Renal cortex interstitium (tissue), 11 donors: ENCODE measurements around the gene XPO4. TPM values are rescaled to one million over a fixed set of nuclear protein-coding genes. Genes with fewer than 3 reads are reported as not detected.
A peak's percentile ranks its signal among the peaks of the same experiment; 100 is the strongest.

Source experiments
- DNase-seq, 11 donors: peaks; one replicate each; pipeline ENCODE4 v3.0.0-alpha.2; 2013; ENCODE audit warnings: low read depth in 9 of 11, low spot score in 4 of 11; ENCODE audit errors: extremely low read depth in 1 of 11
- polyA plus RNA-seq, 3 donors: library from polyadenylated mRNA; unstranded; fragments of 120-200 nt; gene quantifications; one replicate each; pipeline ENCODE4 v1.2.1, GENCODE V29; 2013; ENCODE audit not compliant: insufficient read length in 3 of 3

XPO4 gene
- polyA plus RNA-seq, 3 donors, result 18.9 to 20.7 (median 19.8) TPM

DNA sequence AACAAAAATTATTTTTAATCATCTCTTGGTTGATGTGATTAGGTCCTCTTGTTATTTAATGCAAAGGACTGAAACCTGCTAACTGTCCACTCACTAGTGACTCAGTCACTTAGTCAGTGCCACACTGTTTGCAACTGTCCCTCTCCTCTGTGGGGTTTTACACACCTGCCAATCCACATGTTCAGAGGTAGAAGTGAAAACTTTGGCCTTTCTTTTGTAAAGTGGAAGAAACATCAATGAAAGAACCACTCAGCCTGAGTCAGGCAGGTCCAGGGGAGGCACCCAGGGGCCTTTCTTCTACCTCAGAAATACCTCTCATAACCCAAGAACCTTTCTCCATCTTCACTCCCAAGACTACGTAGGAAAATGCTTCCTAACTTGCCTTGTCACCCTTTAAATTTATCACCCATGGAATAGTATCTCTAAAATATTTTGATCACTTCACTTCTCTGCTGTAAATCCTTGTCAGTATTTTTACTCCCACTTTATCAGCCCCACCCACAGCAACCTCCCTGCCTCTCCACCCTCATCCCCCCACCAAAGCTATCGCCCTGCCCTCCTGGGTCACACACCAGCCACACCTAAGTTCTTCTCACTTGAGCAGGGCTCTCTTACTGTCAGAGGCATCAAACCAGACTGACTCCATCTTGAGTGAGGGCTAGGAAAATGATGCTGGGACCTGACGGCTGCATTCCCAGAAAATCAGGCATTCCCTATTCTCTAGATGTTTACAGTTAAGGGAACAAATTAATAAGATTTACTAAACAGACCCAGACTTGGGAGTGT, 99.2 kb downstream of the XPO4 start:
- DNase-seq, result no peak

DNA sequence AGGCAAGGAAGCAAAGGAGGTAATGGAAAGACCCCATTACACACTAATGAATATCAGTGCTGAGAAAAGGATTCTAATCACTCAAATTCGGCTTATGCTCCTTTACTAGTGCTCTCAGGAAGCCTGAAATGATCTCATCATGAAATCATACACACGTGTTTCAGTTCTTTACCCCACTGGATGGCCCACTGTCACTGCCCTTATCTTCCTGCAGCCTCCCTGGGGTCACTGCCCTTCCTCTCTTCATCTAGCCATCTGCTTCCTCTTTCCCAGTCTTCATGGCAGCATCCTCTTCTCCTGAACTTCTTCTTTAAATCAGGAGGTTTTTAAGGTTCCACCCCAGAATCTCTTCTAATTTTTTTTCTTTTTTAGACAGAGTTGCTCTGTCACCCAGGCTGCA, 100.8 kb downstream of the XPO4 start:
- DNase-seq, result no peak

DNA sequence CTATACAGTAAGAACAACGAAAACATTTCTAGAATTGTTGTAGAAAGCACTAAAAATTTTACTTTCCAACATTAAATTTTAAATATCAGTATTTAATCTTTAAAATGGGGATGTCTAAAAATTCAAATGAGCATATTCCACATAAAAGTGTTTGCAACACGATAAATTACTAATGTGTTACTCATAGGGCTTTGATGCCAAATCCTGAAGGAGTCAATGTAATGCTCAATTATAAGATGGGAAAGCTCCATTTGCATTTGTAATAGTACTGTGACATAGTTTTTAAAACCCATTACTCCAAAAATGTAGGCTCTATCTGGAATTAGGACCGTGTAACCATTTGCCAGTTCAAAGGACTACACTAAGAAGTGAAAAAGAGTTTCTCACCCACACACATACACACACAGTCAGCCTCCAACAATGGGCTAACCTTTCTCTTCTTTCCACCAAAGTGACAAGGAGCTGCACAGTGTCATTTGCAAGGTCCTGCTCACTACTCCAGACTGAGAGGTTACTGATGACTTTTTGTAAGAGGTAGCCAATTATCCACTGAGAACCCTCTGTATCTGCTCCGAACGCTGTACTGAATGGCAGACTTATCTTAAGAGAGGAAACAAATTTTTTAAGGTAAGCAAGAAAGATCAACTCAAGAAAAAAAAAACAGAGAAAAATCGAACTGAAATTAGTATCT, 102.7 kb downstream of the XPO4 start:
- no peak for DNase-seq

DNA sequence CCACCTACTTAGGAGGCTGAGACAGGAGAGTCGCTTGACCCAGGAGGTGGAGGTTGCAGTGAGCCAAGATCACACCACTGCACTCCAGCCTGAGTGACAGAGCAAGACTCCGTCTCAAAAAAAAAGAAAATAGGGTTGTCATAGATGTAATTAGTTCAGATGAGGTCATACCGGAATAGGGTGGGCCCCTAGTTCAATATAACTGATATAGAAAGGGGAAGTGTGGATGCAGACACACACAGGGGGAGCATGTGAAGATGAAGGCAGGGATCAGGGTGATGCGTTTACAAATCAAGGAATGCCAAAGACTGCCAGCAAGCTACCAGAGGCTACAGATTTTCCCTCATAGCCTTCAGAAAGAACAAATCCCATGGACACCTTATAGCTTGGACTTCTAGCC, 104.5 kb downstream of the XPO4 start:
- no peak for DNase-seq

DNA sequence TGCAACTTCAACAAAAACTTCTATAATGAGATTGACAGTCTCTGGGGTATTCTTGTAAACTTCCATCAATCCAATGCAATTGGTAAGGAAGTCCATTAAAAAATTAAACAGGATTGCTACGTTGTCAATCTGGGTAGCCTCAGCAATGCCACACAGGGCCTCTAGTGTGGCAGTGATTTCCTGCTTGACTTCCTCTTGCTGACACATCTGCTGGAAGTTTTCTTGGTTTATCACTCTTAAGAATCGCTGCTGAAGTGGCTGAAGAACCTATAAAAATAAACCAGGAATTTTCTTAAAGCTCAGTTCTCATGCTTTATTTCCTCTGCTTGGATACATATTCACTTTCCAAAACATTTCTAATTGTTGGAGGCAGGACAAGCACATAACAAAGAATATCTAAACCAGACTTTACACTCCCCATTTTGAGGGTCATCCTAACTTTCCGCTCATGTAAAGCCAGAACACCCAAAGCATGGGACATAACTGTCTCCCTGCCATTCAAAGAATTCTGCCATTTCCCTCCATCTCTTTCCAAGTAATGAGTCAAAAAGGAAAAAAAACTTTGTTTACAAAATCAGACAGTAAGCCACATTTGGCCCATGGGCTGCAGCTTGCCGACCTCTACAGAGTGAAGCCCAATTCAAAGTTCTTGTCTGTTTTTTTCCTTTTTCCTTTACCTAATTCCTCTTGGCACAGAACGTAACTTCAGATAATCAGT, 105.6 kb downstream of the XPO4 start:
- DNase-seq, result no peak

DNA sequence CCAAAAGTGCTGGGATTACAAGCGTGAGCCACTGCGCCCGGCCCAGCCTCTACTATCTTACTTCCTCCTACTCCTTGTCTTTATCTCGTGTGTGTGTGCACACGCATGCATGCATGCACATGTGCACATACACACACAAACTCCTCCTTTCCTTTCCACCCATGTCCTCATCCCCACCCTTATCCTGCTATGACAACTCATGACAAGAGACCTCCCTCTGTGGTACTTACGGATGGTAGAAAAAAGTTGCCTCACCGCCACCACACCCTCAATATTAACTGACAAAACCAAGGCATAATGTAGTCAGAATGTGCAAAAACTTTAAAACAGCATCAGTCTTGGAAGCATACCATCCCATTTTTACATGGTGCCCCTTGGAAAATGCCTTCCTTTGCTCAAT, 112.9 kb downstream of the XPO4 start:
- no peak for DNase-seq

DNA sequence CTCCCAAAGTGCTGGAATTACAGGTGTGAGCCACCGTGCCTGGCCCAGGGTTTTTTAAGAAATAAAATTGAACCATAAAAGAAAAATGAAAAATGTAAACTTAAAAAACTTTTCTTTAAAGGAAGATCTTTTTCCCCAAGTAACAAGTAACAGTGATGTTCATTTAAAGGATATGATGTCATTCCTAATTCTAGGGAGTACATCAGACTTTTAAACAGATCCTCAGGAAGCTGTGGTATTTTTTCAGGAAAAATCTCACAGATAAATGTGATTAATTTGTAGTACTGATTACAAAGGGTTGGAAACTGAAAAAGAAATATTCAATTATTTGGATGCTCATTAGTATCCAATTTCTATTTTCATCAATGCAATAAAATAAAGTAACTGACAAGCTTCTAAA, 114.2 kb downstream of the XPO4 start:
- DNase-seq, result no peak

DNA sequence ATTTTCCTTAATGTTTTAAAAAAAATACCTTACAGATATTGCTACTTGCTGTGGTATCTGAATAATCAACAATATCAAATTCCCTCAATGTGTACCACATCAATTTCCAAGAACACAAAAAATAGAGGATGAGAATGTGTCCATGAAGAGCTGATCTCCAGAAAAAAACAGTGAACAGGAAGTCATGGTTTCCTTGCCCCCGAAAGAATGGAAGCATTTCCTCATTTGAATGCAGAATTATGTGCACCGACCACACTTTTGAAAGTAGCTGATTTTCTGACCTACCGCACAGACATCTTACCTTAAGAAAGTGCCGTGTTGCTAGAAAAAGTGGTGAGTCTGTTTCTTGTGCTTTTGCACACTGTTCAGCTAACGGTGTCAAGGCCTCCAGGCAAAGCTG, 115.4 kb downstream of the XPO4 start:
- no peak for DNase-seq

DNA sequence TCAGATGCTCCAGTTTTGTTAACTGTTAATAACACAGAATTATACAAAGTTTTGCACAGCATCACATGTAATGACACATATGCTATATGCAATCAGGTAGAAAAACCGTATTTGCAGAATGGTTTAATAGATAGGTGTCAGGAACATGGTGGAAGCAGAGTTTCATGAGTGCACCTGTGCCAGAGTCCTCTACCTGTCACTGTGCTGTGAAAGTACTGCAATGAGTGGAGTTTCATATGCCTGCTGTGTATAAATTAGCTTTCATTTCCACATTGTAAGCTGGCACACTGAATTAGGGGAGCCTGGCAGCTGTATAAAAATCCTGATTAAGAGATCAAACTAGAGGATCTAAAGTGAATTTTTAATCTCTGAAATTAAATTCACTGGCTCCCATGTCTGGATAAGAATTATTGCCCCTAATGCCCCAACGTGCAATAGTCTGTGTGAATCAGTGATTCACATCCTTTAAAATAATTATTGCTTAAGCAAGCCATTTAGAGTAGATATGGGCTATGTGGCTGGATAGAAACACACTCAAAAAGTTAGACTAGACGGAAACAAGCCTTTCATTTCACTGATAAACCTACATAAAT, 120.3 kb downstream of the XPO4 start:
- DNase-seq, result no peak

DNA sequence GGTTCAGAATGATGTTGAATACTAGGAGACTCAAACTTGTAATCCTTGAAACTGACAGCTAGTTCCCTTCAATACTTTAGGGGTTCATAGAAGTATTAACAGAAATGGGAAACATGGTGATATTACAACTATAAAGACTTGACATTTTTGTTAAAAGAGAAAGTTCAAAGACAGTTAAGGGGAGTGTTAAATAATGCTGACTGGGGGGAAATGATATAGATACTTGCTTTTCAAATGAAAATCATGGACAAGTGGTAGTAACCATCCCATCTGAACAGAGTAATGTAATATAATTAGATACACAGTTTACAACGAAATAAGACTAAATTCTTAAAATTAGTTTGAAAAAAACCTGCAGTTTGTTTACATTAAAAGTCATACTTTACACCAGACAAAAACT, 122.2 kb downstream of the XPO4 start:
- DNase-seq, result no peak

DNA sequence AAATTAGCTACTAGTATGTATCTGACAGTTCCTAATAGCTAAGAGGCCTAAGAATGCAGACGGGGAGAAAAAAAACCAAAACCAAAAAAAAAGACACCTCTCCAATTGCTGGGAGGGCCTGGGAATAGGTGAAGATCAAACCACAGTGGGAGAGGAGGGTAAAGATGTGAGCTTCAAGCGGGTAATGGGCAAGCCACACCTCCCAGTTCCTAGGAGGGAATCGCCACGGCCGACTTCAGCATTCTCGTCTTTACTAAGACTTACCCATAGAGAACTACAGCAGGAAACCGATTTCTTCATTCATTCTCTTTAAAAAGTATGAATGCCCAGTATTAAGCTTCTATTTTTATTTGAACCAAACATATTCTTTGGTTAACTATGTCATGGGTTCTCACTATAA, 123.1 kb downstream of the XPO4 start:
- DNase-seq, result no peak

DNA sequence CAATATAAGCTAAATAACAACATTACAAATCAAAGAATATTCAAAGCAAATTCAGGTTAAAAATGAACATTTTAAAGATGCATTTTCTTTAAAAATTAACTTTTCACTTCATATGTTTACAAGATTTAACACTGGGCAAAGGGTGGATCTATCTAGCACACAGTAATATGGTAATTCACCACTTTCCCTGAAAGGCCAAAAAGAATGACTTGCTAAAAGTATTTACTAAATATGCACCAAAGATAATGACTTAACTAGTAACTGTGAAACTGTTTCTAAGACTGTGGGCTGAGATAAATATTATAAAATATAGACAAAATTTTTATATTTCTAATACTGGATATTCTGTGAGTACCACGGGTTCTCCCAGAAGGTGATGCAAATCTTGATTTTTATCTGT, 124.2 kb downstream of the XPO4 start:
- no peak for DNase-seq

DNA sequence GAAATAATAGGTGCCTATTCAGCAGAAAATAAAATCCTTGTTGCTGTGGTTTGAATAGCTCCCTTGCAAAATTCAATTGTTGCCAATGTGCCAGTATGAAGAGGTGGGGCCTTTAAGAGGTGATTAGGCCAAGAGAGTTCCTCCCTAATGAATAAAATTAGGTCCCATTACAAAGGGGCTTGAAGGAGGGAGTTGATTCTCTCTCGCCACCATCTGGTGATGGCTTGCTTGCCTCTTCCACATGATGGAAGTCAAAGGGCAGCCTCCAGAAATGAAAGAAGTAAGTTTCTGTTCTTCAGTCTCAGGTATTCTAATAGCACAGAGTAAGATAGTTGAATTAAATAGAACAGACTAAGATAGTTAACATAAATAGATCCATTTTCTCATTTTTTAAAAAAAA, 125.8 kb downstream of the XPO4 start:
- DNase-seq, result no peak

DNA sequence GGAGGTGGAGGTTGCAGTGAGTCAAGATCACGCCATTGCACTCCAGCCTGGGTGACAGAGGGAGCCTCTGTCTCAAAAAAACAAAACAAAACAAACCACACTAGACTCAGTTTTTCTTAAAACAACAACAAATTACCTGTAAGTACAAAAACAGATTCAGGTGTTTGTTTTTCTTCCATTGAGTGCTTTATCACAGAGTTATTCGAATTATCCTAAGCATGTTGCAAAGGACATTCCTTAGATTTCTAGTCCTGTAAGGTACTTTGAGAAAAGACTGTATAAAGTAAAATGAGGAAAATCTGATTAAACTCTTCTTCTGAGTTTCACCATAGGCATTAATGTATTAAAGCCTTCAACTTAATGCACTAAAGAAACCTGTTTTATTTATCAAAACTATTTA, 126.6 kb downstream of the XPO4 start:
- DNase-seq, result no peak

DNA sequence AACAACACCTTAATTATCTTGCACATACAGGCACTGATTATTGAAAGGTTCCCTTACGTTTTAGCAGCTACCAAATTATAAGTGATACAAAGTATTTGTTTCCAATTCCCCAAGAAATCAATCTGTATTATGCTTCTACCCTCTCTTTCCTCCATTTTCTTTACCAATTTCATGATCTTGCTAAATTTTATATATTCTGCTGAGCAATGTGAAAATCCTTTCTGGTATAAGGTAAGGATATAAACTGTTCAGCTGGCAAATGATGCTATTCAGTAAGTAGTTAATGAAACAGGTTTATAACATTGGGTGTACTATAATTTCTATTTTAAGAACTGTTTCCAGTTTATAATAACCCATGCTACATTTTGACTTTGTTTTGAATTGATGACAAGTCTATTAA, 127.8 kb downstream of the XPO4 start:
- DNase-seq, result no peak

DNA sequence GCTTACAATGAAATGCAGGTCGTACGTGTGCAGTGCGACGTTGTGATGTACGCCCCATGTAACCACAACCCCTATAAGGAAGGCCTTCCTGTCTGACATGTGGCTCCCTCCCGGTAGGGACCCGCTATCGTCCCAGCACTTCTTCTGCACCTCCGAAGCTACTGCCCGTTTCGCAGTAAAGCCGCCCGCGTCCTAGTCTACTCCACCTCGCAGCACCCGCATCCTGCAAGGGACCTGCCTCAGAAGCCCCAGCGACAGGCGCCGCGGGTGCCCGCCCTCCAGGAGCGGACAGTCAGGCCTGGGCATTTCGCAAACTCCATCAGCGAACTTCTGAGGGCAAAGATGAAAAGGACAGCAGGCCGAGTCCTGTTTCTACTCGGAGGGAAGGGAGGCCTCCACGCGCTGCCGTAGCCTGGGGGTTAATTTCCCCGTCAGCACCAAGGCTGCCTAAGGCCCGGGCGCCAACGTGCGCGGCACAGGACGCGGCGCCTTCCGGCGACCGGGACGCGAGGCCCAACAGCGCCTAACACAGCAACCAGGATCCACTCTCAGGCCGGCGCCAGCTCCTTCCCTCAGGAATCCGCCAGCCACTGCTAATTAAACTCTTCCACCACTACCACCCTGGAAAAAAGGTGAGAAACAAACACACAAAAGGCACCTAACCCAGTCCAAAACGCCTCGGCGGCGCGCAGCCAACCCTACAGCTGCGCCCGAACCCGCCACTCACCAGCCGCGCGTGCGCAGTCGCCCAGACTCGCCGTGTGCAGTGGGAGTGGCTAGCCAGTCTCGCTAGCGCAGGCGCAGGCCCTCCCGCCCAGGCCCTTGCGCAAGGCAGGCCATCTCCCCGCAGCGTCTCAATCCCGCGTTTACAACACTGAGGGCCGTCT, 129.1 kb downstream of the XPO4 start, which contains the start of gene EEF1AKMT1:
TSS of gene EEF1AKMT1 (minus strand) at position 768 of the 887 bp plus-strand sequence. CDS start 16,363 bp downstream, outside the sequence.
- DNase-seq, result peak; percentile 82 to 92 (median 87)

DNA sequence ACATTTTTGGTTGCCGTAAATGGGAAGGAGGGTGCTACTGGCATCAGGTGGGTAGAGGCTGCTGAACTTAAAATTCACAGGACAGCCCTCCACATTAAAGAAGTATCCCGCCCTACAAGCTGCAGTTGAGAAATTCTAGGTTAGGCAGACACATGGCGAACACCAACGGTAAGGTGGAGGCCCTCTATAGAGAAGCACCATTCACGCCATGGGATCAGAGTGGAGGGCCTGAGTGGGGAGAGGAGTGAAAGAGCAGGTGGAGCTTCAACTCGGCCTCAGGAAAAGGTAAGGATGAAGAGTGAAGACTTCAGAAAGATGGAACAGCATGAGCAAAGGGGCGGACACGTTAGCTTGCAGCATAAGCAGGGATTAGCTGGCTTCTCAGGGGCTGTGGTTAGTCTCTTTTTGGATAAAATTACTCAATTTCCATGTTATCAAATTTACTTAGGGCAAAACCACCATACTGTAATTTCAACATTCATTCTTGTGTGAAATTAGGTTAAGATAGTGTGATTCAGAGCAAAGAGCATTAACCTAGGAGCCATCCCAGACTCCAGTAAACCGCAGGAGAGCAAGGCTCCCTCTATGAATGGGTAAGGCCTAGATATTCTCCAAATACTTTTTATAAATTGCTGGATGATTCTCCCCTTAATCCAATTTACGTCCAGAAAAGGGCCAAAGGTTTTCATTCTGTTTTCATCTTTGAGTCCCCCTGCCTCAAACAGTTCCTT, 130.0 kb downstream of the XPO4 start:
- no peak for DNase-seq

DNA sequence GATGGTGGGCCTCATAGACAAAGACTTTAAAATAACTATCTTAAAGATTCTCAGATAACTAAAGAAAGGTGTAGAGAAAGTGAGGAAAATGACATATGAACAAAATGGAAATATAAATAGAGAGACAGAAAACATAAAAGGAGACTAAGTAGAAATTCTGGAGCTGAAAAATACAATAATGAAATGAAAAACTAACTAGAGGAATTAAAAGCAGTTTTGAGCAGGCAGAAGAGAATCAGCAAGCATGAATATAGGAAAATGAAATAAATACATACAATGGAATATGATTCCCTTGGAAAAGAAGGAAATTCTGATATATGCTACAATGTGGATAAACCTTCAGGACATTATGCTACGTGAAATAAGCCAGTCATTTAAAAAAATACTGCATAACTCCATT, 132.7 kb downstream of the XPO4 start:
- DNase-seq, result no peak
